GM11168 (cell line): ENCODE measurements around the gene IFNGR2.
"Not testable (repeated sequence)": the region's sequence is repeated elsewhere in the genome, so short reads cannot be mapped to it uniquely, and the experiment has no call there.

ENCODE experiments used
- in situ Hi-C: fragments of 300-500 bp; cut with MboI; formaldehyde crosslinking; loops from one replicate; pipeline ENCODE4 v1.12.0; 2022; ENCODE audit warnings: low sequenced_read_pairs; ENCODE audit not compliant: unreplicated experiment

Gene IFNGR2

GRCh38 chr21:33374450-33375096 is 28.6 kb upstream of the IFNGR2 start:
- in situ Hi-C loops: no loop called here

- in situ Hi-C loops: no loop called here
Observed at GRCh38 chr21:33375101-33375644, 28.0 kb upstream of the IFNGR2 start.

GRCh38 chr21:33377221-33377920 is 25.8 kb upstream of the IFNGR2 start:
- in situ Hi-C loops: no loop called here

- in situ Hi-C loops: no loop called here
Observed at GRCh38 chr21:33378081-33378480, 25.1 kb upstream of the IFNGR2 start.

- in situ Hi-C loops: not testable (repeated sequence)
Observed at GRCh38 chr21:33379934-33380333, 23.3 kb upstream of the IFNGR2 start.

GRCh38 chr21:33380483-33380998 is 22.7 kb upstream of the IFNGR2 start:
- in situ Hi-C loops: no loop called here

GRCh38 chr21:33381381-33381780 is 21.8 kb upstream of the IFNGR2 start:
- in situ Hi-C loops: not testable (repeated sequence)

GRCh38 chr21:33383056-33383888 is 19.9 kb upstream of the IFNGR2 start:
- in situ Hi-C loops: no loop called here

- in situ Hi-C loops: no loop called here
Observed at GRCh38 chr21:33384841-33385331, 18.3 kb upstream of the IFNGR2 start.

GRCh38 chr21:33386222-33386784 is 16.9 kb upstream of the IFNGR2 start:
- in situ Hi-C loops: no loop called here

GRCh38 chr21:33387294-33387693 is 15.9 kb upstream of the IFNGR2 start:
- in situ Hi-C loops: no loop called here

GRCh38 chr21:33388188-33388587 is 15.0 kb upstream of the IFNGR2 start:
- in situ Hi-C loops: no loop called here

- in situ Hi-C loops: no loop called here
Observed at GRCh38 chr21:33390479-33390878, 12.7 kb upstream of the IFNGR2 start.

GRCh38 chr21:33391656-33392055 is 11.6 kb upstream of the IFNGR2 start:
- in situ Hi-C loops: no loop called here

GRCh38 chr21:33392284-33392985 is 10.8 kb upstream of the IFNGR2 start:
- in situ Hi-C loops: no loop called here

GRCh38 chr21:33393348-33393747 is 9.9 kb upstream of the IFNGR2 start:
- in situ Hi-C loops: no loop called here

GRCh38 chr21:33394260-33394659 is 9.0 kb upstream of the IFNGR2 start:
- in situ Hi-C loops: no loop called here

- in situ Hi-C loops: no loop called here
Observed at GRCh38 chr21:33395891-33396331, 7.3 kb upstream of the IFNGR2 start.

GRCh38 chr21:33396436-33396835 is 6.8 kb upstream of the IFNGR2 start:
- in situ Hi-C loops: no loop called here
